ENCODE measurements around the gene TERT. TPM values are rescaled to one million over a fixed set of nuclear protein-coding genes. Genes with fewer than 3 reads are reported as not detected.

TERT gene
- polyA plus RNA-seq, 1 donor from 2014 or later = not detected

- H3K9me3 ChIP-seq (ENCODE audit: low read length) = no peaks in the 10 kb centered on the region
- H4K20me1 ChIP-seq (ENCODE audit: insufficient read depth) = no peaks in the 10 kb centered on the region
- H3K9ac ChIP-seq (ENCODE audit: low read length) = no peak overlapping the region
- no peaks in the 10 kb centered on the region for H3K36me3 ChIP-seq (ENCODE audit: insufficient read depth, low read length)
- H3K79me2 ChIP-seq (replicated peaks; ENCODE audit: insufficient read depth, low read length) = no peaks in the 10 kb centered on the region
- no peak overlapping the region for H3K4me3 ChIP-seq (ENCODE audit: low read length)
- TF ChIP-seq SMC3 (conservative IDR thresholded peaks at IDR 0.05; ENCODE audit: poor library complexity) (no peak), MXI1 (conservative IDR thresholded peaks at IDR 0.05; ENCODE audit: poor library complexity, severe bottlenecking) (no peak), TAF1 (IDR thresholded peaks at IDR 0.05; ENCODE audit: low read depth) (no peak), EP300 (conservative IDR thresholded peaks at IDR 0.05; ENCODE audit: poor library complexity, severe bottlenecking) (no peak), POLR2AphosphoS5 (IDR thresholded peaks at IDR 0.05) (no peak), REST (IDR thresholded peaks at IDR 0.05; ENCODE audit: borderline replicate concordance) (no peak), CTCF (IDR thresholded peaks at IDR 0.05; ENCODE audit: poor library complexity, severe bottlenecking) (no peak), RAD21 (conservative IDR thresholded peaks at IDR 0.05) (no peak), EZH2 (IDR thresholded peaks at IDR 0.05; ENCODE audit: borderline replicate concordance, insufficient read depth, low read length, poor library complexity, severe bottlenecking) (no peak)
- H3K27me3 ChIP-seq (ENCODE audit: insufficient read depth, low read depth, low read length) = no peaks in the 10 kb centered on the region
- no peaks in the 10 kb centered on the region for H3K9me2 ChIP-seq (ENCODE audit: insufficient read depth, low read length)
- no peak overlapping the region for H3K4me2 ChIP-seq (ENCODE audit: low read length)
- no peaks in the 10 kb centered on the region for H3F3A ChIP-seq (ENCODE audit: insufficient read depth, low read length, poor library complexity, severe bottlenecking)
- H2AFZ ChIP-seq (ENCODE audit: low read depth, low read length) = no peak overlapping the region
- no peak overlapping the region for H3K27ac ChIP-seq (ENCODE audit: low read length)
These were observed 37.7 kb upstream of the TERT start for GRCh38 chr5:1332461-1333001.

- Histone ChIP-seq H3K4me3 (ENCODE audit: low read length) (no peak overlapping the region), H3F3A (ENCODE audit: insufficient read depth, low read length, poor library complexity, severe bottlenecking) (no peaks in the 10 kb centered on the region), H4K20me1 (ENCODE audit: insufficient read depth) (no peaks in the 10 kb centered on the region), H3K79me2 (replicated peaks; ENCODE audit: insufficient read depth, low read length) (no peaks in the 10 kb centered on the region), H3K27me3 (ENCODE audit: insufficient read depth, low read depth, low read length) (no peaks in the 10 kb centered on the region), H3K36me3 (ENCODE audit: insufficient read depth, low read length) (no peaks in the 10 kb centered on the region), H2AFZ (ENCODE audit: low read depth, low read length) (no peak overlapping the region), H3K9me2 (ENCODE audit: insufficient read depth, low read length) (no peaks in the 10 kb centered on the region), H3K9me3 (ENCODE audit: low read length) (no peaks in the 10 kb centered on the region), H3K4me2 (ENCODE audit: low read length) (no peak overlapping the region), H3K27ac (ENCODE audit: low read length) (no peak overlapping the region), H3K9ac (ENCODE audit: low read length) (no peak overlapping the region)
- no peak for TF ChIP-seq EP300 (conservative IDR thresholded peaks at IDR 0.05; ENCODE audit: poor library complexity, severe bottlenecking)
- TF ChIP-seq RAD21 (conservative IDR thresholded peaks at IDR 0.05) = no peak
- TF ChIP-seq MXI1 (conservative IDR thresholded peaks at IDR 0.05; ENCODE audit: poor library complexity, severe bottlenecking) = no peak
- TF ChIP-seq EZH2 (IDR thresholded peaks at IDR 0.05; ENCODE audit: borderline replicate concordance, insufficient read depth, low read length, poor library complexity, severe bottlenecking) = no peak
- no peak for TF ChIP-seq SMC3 (conservative IDR thresholded peaks at IDR 0.05; ENCODE audit: poor library complexity)
- TF ChIP-seq POLR2AphosphoS5 (IDR thresholded peaks at IDR 0.05) = no peak
- TF ChIP-seq TAF1 (IDR thresholded peaks at IDR 0.05; ENCODE audit: low read depth) = no peak
- TF ChIP-seq CTCF (IDR thresholded peaks at IDR 0.05; ENCODE audit: poor library complexity, severe bottlenecking) = no peak
- TF ChIP-seq REST (IDR thresholded peaks at IDR 0.05; ENCODE audit: borderline replicate concordance) = no peak
These were observed 37.1 kb upstream of the TERT start for GRCh38 chr5:1331861-1332405.

Data from neural cell (in vitro differentiated cells).